Trophoblast cell (in vitro differentiated cells and primary cell): ENCODE data around the gene DNMT3A.

Experiments
- DNase-seq, 2 donors: peaks; one replicate each; pipeline ENCODE4 v3.0.0-alpha.2; 2016
- H2AFZ ChIP-seq: 2 replicates; pipeline ENCODE4 v1.6.1; 2013; ENCODE audit warnings: low read length, moderate library complexity, mild to moderate bottlenecking; ENCODE audit not compliant: insufficient read depth, poor library complexity
- H2AK5ac ChIP-seq: 2 replicates; pipeline ENCODE4 v1.6.1; 2013; ENCODE audit warnings: mild to moderate bottlenecking, low read length
- H2BK120ac ChIP-seq: 2 replicates; pipeline ENCODE4 v1.6.1; 2013; ENCODE audit warnings: low read length, mild to moderate bottlenecking, moderate library complexity; ENCODE audit not compliant: insufficient read depth, poor library complexity
- H2BK12ac ChIP-seq: 2 replicates; pipeline ENCODE4 v1.6.1; 2013; ENCODE audit warnings: mild to moderate bottlenecking, low read length, moderate library complexity
- H2BK5ac ChIP-seq: 2 replicates; pipeline ENCODE4 v1.6.1; 2013; ENCODE audit warnings: low read length, low read depth, moderate library complexity, mild to moderate bottlenecking; ENCODE audit not compliant: poor library complexity
- H3K14ac ChIP-seq: 2 replicates; pipeline ENCODE4 v1.6.1; 2013; ENCODE audit warnings: mild to moderate bottlenecking, low read length
- H3K18ac ChIP-seq: 2 replicates; pipeline ENCODE4 v1.6.1; 2013; ENCODE audit warnings: mild to moderate bottlenecking, low read length
- H3K23ac ChIP-seq: 2 replicates; pipeline ENCODE4 v1.6.1; 2013; ENCODE audit warnings: low read length
- H3K27ac ChIP-seq: 2 replicates; pipeline ENCODE4 v1.5.1; 2013; ENCODE audit warnings: low read depth, mild to moderate bottlenecking, inconsistent platforms, low read length, moderate library complexity
- H3K27me3 ChIP-seq: 2 replicates; pipeline ENCODE4 v1.6.1; 2013; ENCODE audit warnings: inconsistent platforms, mild to moderate bottlenecking, low read length, moderate library complexity; ENCODE audit not compliant: insufficient read depth
- H3K36me3 ChIP-seq, 2 experiments: 1 replicate in 1 of 2; 2 replicates in 1 of 2; pipeline ENCODE4 v1.6.1; 2013; ENCODE audit warnings: low read length in 2 of 2, mild to moderate bottlenecking in 2 of 2, moderate library complexity in 1 of 2; ENCODE audit not compliant: insufficient read depth in 2 of 2, control insufficient read depth in 1 of 2
- H3K4ac ChIP-seq: 2 replicates; pipeline ENCODE4 v1.6.1; 2013; ENCODE audit warnings: low read depth, mild to moderate bottlenecking, low read length, moderate library complexity
- H3K4me1 ChIP-seq, 2 experiments: 1 replicate in 1 of 2; 2 replicates in 1 of 2; pipeline ENCODE4 v1.6.1; 2013; ENCODE audit warnings: low read length in 2 of 2, mild to moderate bottlenecking in 2 of 2, moderate library complexity in 1 of 2; ENCODE audit not compliant: insufficient read depth in 2 of 2, control insufficient read depth in 1 of 2
- H3K4me2 ChIP-seq: 2 replicates; pipeline ENCODE4 v1.6.1; 2013; ENCODE audit warnings: inconsistent platforms, mild to moderate bottlenecking, low read length, moderate library complexity
- H3K4me3 ChIP-seq: 2 replicates; pipeline ENCODE4 v1.5.1; 2013; ENCODE audit warnings: mild to moderate bottlenecking, low read depth, low read length, inconsistent platforms
- H3K79me1 ChIP-seq: one replicate; pipeline ENCODE4 v1.6.1; 2013; ENCODE audit warnings: low read length
- H3K79me2 ChIP-seq: 2 replicates; pipeline ENCODE4 v1.6.1; 2013; ENCODE audit warnings: low read length, mild to moderate bottlenecking; ENCODE audit not compliant: control insufficient read depth, insufficient read depth, poor library complexity
- H3K9ac ChIP-seq: 2 replicates; pipeline ENCODE4 v1.6.1; 2013; ENCODE audit warnings: mild to moderate bottlenecking, low read length
- H3K9me3 ChIP-seq: 2 replicates; pipeline ENCODE4 v1.6.1; 2013; ENCODE audit warnings: low read depth, mild to moderate bottlenecking, control low read depth, inconsistent platforms, low read length; ENCODE audit not compliant: insufficient read depth
- H4K12ac ChIP-seq: 2 replicates; pipeline ENCODE4 v1.6.1; 2013; ENCODE audit warnings: low read depth, mild to moderate bottlenecking, low read length, moderate library complexity
- H4K8ac ChIP-seq: 2 replicates; pipeline ENCODE4 v1.6.1; 2013; ENCODE audit warnings: low read depth, mild to moderate bottlenecking, low read length, moderate library complexity
- H4K91ac ChIP-seq: one replicate; pipeline ENCODE4 v1.6.1; 2013; ENCODE audit warnings: low read depth, mild to moderate bottlenecking, low read length, moderate library complexity
- WGBS: extraction: QIAGEN DNeasy Blood & Tissue Kit; methylation state at CpG from one replicate; pipeline ENCODE4 v1.1.7; 2013; ENCODE audit warnings: missing lambda C conversion rate; ENCODE audit not compliant: insufficient read length, insufficient coverage; ENCODE audit errors: extremely low coverage; 5-methylcytosine and 5-hydroxymethylcytosine counted together

Gene DNMT3A

GRCh38 chr2:25257032-25257552 is 84.6 kb downstream of the DNMT3A start:
- Histone ChIP-seq H3K18ac (no peak overlapping the region), H4K91ac (no peak overlapping the region), H3K27ac (no peak overlapping the region), H3K79me1 (peaks cover 10% of the 10 kb centered on the region), H2BK12ac (no peak overlapping the region), H3K79me2 (no peaks in the 10 kb centered on the region), H3K36me3 (no peaks in the 10 kb centered on the region), H2BK5ac (no peak overlapping the region), H4K12ac (no peak overlapping the region), H2AFZ (no peak overlapping the region), H4K8ac (no peak overlapping the region), H3K4me3 (no peak overlapping the region), H3K23ac (no peak overlapping the region), H3K4me1 (peaks cover 18 to 22% of the 10 kb centered on the region in 2 experiments), H2BK120ac (no peak overlapping the region), H3K4me2 (no peak overlapping the region), H2AK5ac (no peak overlapping the region), H3K27me3 (no peaks in the 10 kb centered on the region), H3K14ac (no peak overlapping the region), H3K4ac (no peak overlapping the region), H3K9me3 (no peaks in the 10 kb centered on the region), H3K9ac (no peak overlapping the region)
- DNase-seq, result no peak
- no CpG with 5 or more reads among the region's 9 CpGs for WGBS

- H3K4me2 ChIP-seq, result no peak overlapping the region
- DNase-seq, result no peak
- no peak overlapping the region for H3K4me3 ChIP-seq
These were observed 85.2 kb downstream of the DNMT3A start for GRCh38 chr2:25256488-25256875.

GRCh38 chr2:25255745-25256487 is 85.8 kb downstream of the DNMT3A start:
- Histone ChIP-seq H4K8ac (no peak overlapping the region), H2AFZ (no peak overlapping the region), H3K9ac (no peak overlapping the region), H3K4ac (no peak overlapping the region), H3K4me2 (no peak overlapping the region), H3K36me3 (no peaks in the 10 kb centered on the region), H2BK5ac (no peak overlapping the region), H3K18ac (no peak overlapping the region), H4K91ac (no peak overlapping the region), H3K4me1 (peaks cover 18 to 22% of the 10 kb centered on the region in 2 experiments), H2AK5ac (no peak overlapping the region), H3K27ac (no peak overlapping the region), H4K12ac (no peak overlapping the region), H3K27me3 (no peaks in the 10 kb centered on the region), H2BK120ac (no peak overlapping the region), H3K14ac (no peak overlapping the region), H3K4me3 (no peak overlapping the region), H2BK12ac (no peak overlapping the region), H3K23ac (no peak overlapping the region), H3K79me1 (peaks cover 20% of the 10 kb centered on the region), H3K79me2 (peaks cover 9% of the 10 kb centered on the region), H3K9me3 (no peaks in the 10 kb centered on the region)
- no CpG with 5 or more reads among the region's 15 CpGs for WGBS
- peak; percentile 96 for DNase-seq

More at GRCh38 chr2:25256488-25256875, 85.2 kb downstream of the DNMT3A start:
- Histone ChIP-seq H3K4ac (no peak overlapping the region), H3K23ac (no peak overlapping the region), H3K9ac (no peak overlapping the region), H2AK5ac (no peak overlapping the region), H3K79me1 (peaks cover 16% of the 10 kb centered on the region), H2BK12ac (no peak overlapping the region), H3K18ac (no peak overlapping the region), H3K27ac (no peak overlapping the region), H3K36me3 (no peaks in the 10 kb centered on the region), H3K79me2 (peaks cover 6% of the 10 kb centered on the region), H2BK120ac (no peak overlapping the region), H2AFZ (no peak overlapping the region), H4K12ac (no peak overlapping the region), H3K4me1 (peaks cover 18 to 22% of the 10 kb centered on the region in 2 experiments), H2BK5ac (no peak overlapping the region), H3K27me3 (no peaks in the 10 kb centered on the region), H3K14ac (no peak overlapping the region), H4K91ac (no peak overlapping the region), H3K9me3 (no peaks in the 10 kb centered on the region), H4K8ac (no peak overlapping the region)
- WGBS, result no CpG with 5 or more reads among the region's 2 CpGs

- H3K23ac ChIP-seq, result no peak overlapping the region
- no peak overlapping the region for H2BK120ac ChIP-seq
- H3K9me3 ChIP-seq, result no peaks in the 10 kb centered on the region
- no peak overlapping the region for H4K12ac ChIP-seq
- no peak overlapping the region for H3K4ac ChIP-seq
- DNase-seq, result no peak
- H3K27ac ChIP-seq, result no peak overlapping the region
- H3K14ac ChIP-seq, result no peak overlapping the region
- H2AFZ ChIP-seq, result no peak overlapping the region
- no peak overlapping the region for H2BK12ac ChIP-seq
- H3K79me1 ChIP-seq, result peaks cover 20% of the 10 kb centered on the region
- WGBS, result no CpG with 5 or more reads among the region's 1 CpG
- H3K36me3 ChIP-seq, result no peaks in the 10 kb centered on the region
- H3K4me2 ChIP-seq, result no peak overlapping the region
- H3K4me1 ChIP-seq, result peaks cover 24 to 30% of the 10 kb centered on the region in 2 experiments
- no peak overlapping the region for H3K4me3 ChIP-seq
- H2BK5ac ChIP-seq, result no peak overlapping the region
- H3K9ac ChIP-seq, result no peak overlapping the region
- H3K27me3 ChIP-seq, result no peaks in the 10 kb centered on the region
- H4K91ac ChIP-seq, result no peak overlapping the region
- H3K79me2 ChIP-seq, result peaks cover 13% of the 10 kb centered on the region
- no peak overlapping the region for H2AK5ac ChIP-seq
- H3K18ac ChIP-seq, result no peak overlapping the region
- H4K8ac ChIP-seq, result no peak overlapping the region
These were observed 86.8 kb downstream of the DNMT3A start for GRCh38 chr2:25254961-25255360.
